H9 (cell line): ENCODE results near the gene NAB2. TPM values are rescaled to one million over a fixed set of nuclear protein-coding genes. Genes with fewer than 3 reads are reported as not detected.

Source experiments
- DNase-seq: peaks from one replicate; pipeline ENCODE4 v3.0.0-alpha.2; 2017
- H2AFZ ChIP-seq: one replicate; pipeline ENCODE4 v1.6.1; 2013; ENCODE audit warnings: mild to moderate bottlenecking, low read length, control low read depth, moderate library complexity
- H2AK5ac ChIP-seq: 2 replicates; pipeline ENCODE4 v1.6.1; 2013; ENCODE audit warnings: low read length, control low read depth, mixed read lengths; ENCODE audit not compliant: insufficient read length
- H2BK120ac ChIP-seq: one replicate; pipeline ENCODE4 v1.6.1; 2013; ENCODE audit warnings: low read depth, mild to moderate bottlenecking, low read length, control low read depth, inconsistent platforms; ENCODE audit not compliant: poor library complexity, severe bottlenecking
- H2BK12ac ChIP-seq: 2 replicates; pipeline ENCODE4 v1.6.1; 2013; ENCODE audit warnings: low read length, control low read depth, mixed read lengths, low read depth; ENCODE audit not compliant: insufficient read length
- H2BK15ac ChIP-seq: 2 replicates; pipeline ENCODE4 v1.6.1; 2013; ENCODE audit warnings: low read depth, low read length, control low read depth
- H2BK20ac ChIP-seq: one replicate; pipeline ENCODE4 v1.6.1; 2013; ENCODE audit warnings: low read depth, mild to moderate bottlenecking, low read length, control low read depth, inconsistent platforms; ENCODE audit not compliant: poor library complexity, severe bottlenecking
- H2BK5ac ChIP-seq: 2 replicates; pipeline ENCODE4 v1.6.1; 2013; ENCODE audit warnings: low read length, control low read depth, mixed read lengths; ENCODE audit not compliant: insufficient read length
- H3K14ac ChIP-seq: 2 replicates; pipeline ENCODE4 v1.6.1; 2013; ENCODE audit warnings: low read length, control low read depth; ENCODE audit not compliant: insufficient read depth
- H3K18ac ChIP-seq: 2 replicates; pipeline ENCODE4 v1.6.1; 2013; ENCODE audit warnings: low read depth, mild to moderate bottlenecking, mixed read lengths, low read length, control low read depth; ENCODE audit not compliant: insufficient read length
- H3K23ac ChIP-seq: 2 replicates; pipeline ENCODE4 v1.6.1; 2013; ENCODE audit warnings: low read length, control low read depth, mixed read lengths, low read depth; ENCODE audit not compliant: insufficient read length
- H3K23me2 ChIP-seq: 2 replicates; pipeline ENCODE4 v1.6.1; 2013; ENCODE audit warnings: low read depth, mild to moderate bottlenecking, mixed read lengths, low read length, control low read depth; ENCODE audit not compliant: insufficient read length, poor library complexity, severe bottlenecking
- H3K27ac ChIP-seq: 2 replicates; pipeline ENCODE4 v1.5.1; 2013; ENCODE audit warnings: low read length, control low read depth, mixed read lengths, low read depth; ENCODE audit not compliant: insufficient read length
- H3K27me3 ChIP-seq: 2 replicates; pipeline ENCODE4 v1.6.1; 2013; ENCODE audit warnings: low read length, control low read depth, inconsistent platforms; ENCODE audit not compliant: insufficient read depth
- H3K4ac ChIP-seq: 2 replicates; pipeline ENCODE4 v1.6.1; 2013; ENCODE audit warnings: low read depth, mild to moderate bottlenecking, control low read depth, inconsistent platforms, low read length, moderate library complexity
- H3K4me1 ChIP-seq: 2 replicates; pipeline ENCODE4 v1.6.1; 2013; ENCODE audit warnings: low read length, control low read depth, inconsistent platforms; ENCODE audit not compliant: insufficient read depth
- H3K4me2 ChIP-seq: 2 replicates; pipeline ENCODE4 v1.6.1; 2013; ENCODE audit warnings: low read length, control low read depth, mixed read lengths; ENCODE audit not compliant: insufficient read length, insufficient read depth
- H3K56ac ChIP-seq: 2 replicates; pipeline ENCODE4 v1.6.1; 2013; ENCODE audit warnings: low read depth, mild to moderate bottlenecking, mixed read lengths, low read length, control low read depth; ENCODE audit not compliant: insufficient read length
- H3K79me1 ChIP-seq: 2 replicates; pipeline ENCODE4 v1.6.1; 2013; ENCODE audit warnings: low read depth, mild to moderate bottlenecking, moderate library complexity, low read length, control low read depth, inconsistent platforms; ENCODE audit not compliant: insufficient read depth, poor library complexity, severe bottlenecking
- H3K79me2 ChIP-seq: 2 replicates; pipeline ENCODE4 v1.6.1; 2013; ENCODE audit warnings: low read length, control low read depth, inconsistent platforms; ENCODE audit not compliant: insufficient read depth
- H3K9ac ChIP-seq: 2 replicates; pipeline ENCODE4 v1.6.1; 2013; ENCODE audit warnings: low read length, control low read depth, mixed read lengths; ENCODE audit not compliant: insufficient read length; ENCODE audit errors: extremely low read depth
- H3K9me3 ChIP-seq: one replicate; pipeline ENCODE4 v1.6.1; 2013; ENCODE audit warnings: low read depth, low read length, inconsistent platforms; ENCODE audit not compliant: control insufficient read depth
- H3T11ph ChIP-seq: one replicate; pipeline ENCODE4 v1.6.1; 2013; ENCODE audit warnings: mild to moderate bottlenecking, low read length, control low read depth, inconsistent platforms
- H4K20me1 ChIP-seq: one replicate; pipeline ENCODE4 v1.6.1; 2013; ENCODE audit not compliant: control insufficient read depth, insufficient read length, insufficient read depth
- H4K5ac ChIP-seq: 2 replicates; pipeline ENCODE4 v1.6.1; 2013; ENCODE audit warnings: low read depth, mild to moderate bottlenecking, mixed read lengths, low read length, control low read depth; ENCODE audit not compliant: insufficient read length
- H4K8ac ChIP-seq: replicated peaks from 2 replicates; pipeline ENCODE4 v1.6.1; 2013; ENCODE audit warnings: low read length, control low read depth, mixed read lengths, low read depth; ENCODE audit not compliant: insufficient read length
- H4K91ac ChIP-seq: 2 replicates; pipeline ENCODE4 v1.6.1; 2013; ENCODE audit warnings: low read depth, mild to moderate bottlenecking, moderate library complexity, mixed read lengths, low read length, control low read depth; ENCODE audit not compliant: insufficient read length
- H3K27ac Mint-ChIP-seq, 3 experiments: 2 replicates in 2 of 3; 3 replicates in 1 of 3; pipeline ENCODE4 v1.8.0; 2020 to 2021; ENCODE audit warnings: mixed read lengths in 3 of 3, mild to moderate bottlenecking in 1 of 3, moderate library complexity in 1 of 3
- H3K27me3 Mint-ChIP-seq: 2 replicates; pipeline ENCODE4 v1.8.0; 2021; ENCODE audit warnings: low read depth, mild to moderate bottlenecking, moderate library complexity, mixed read lengths
- H3K36me3 Mint-ChIP-seq, 3 experiments: 2 replicates in 2 of 3; 3 replicates in 1 of 3; pipeline ENCODE4 v1.8.0; 2020 to 2021; ENCODE audit warnings: low read depth in 3 of 3, mixed read lengths in 3 of 3; ENCODE audit not compliant: insufficient read depth in 1 of 3
- H3K4me1 Mint-ChIP-seq, 2 experiments: 2 replicates each; pipeline ENCODE4 v1.8.0; 2020; ENCODE audit warnings: mixed read lengths in 2 of 2
- H3K4me3 Mint-ChIP-seq, 2 experiments: 2 replicates in 1 of 2; 3 replicates in 1 of 2; pipeline ENCODE4 v1.8.0; 2020 to 2021; ENCODE audit warnings: mild to moderate bottlenecking in 2 of 2, mixed read lengths in 2 of 2, moderate library complexity in 1 of 2
- H3K9me3 Mint-ChIP-seq, 2 experiments: 2 replicates in 1 of 2; 3 replicates in 1 of 2; pipeline ENCODE4 v1.8.0; 2020; ENCODE audit warnings: mild to moderate bottlenecking in 2 of 2, mixed read lengths in 2 of 2, moderate library complexity in 1 of 2
- CTCF ChIP-seq: fragments of 200-600 bp; sonication (generic); conservative IDR thresholded peaks from 3 replicates; pipeline ENCODE4 v1.8.0; 2021; ENCODE audit warnings: antibody characterized with exemption, mild to moderate bottlenecking
- WGBS: extraction: QIAGEN DNeasy Blood & Tissue Kit; methylation state at CpG from one replicate; pipeline ENCODE4 v1.1.7; 2013; ENCODE audit warnings: missing lambda C conversion rate, low lambda C conversion rate, mixed read lengths; ENCODE audit not compliant: insufficient read length; ENCODE audit errors: extremely low coverage; 5-methylcytosine and 5-hydroxymethylcytosine counted together
- total RNA-seq: library from RNA; stranded (reverse); gene quantifications from 2 replicates; pipeline ENCODE4 v1.2.1, GENCODE V29; 2021

Gene NAB2
- total RNA-seq, 1 experiment from 2014 or later, result 67.8 TPM

- Mint-ChIP-seq H3K9me3 (peaks cover 3 to 7% of the 10 kb centered on the region in 2 experiments; a peak in 3 of 5 replicates), H3K36me3 (peaks cover 6 to 10% (median 7%) of the 10 kb centered on the region in 3 experiments), H3K27ac (no peak overlapping the region), H3K4me1 (peaks cover 11 to 20% of the 10 kb centered on the region in 2 experiments), H3K4me3 (no peak overlapping the region), H3K27me3 (no peaks in the 10 kb centered on the region; the same call in 1 of the 2 replicates)
- H3K4me1 ChIP-seq, result no peaks in the 10 kb centered on the region
- H3K79me1 ChIP-seq, result no peaks in the 10 kb centered on the region
- H4K20me1 ChIP-seq, result no peaks in the 10 kb centered on the region
- H4K8ac ChIP-seq, result no peak overlapping the region
- H3K4ac ChIP-seq, result no peak overlapping the region
- no peaks in the 10 kb centered on the region for H3K79me2 ChIP-seq
- WGBS, result no CpG with 5 or more reads among the region's 10 CpGs
- H3K9ac ChIP-seq, result no peak overlapping the region
- no peak overlapping the region for H3K56ac ChIP-seq
- H4K91ac ChIP-seq, result no peak overlapping the region
- H2AK5ac ChIP-seq, result no peak overlapping the region
- DNase-seq, result peak; percentile 84
- no peak overlapping the region for H3K14ac ChIP-seq
- peaks cover 4% of the 10 kb centered on the region for H3K23me2 ChIP-seq
- H3K27ac ChIP-seq, result no peak overlapping the region
- TF ChIP-seq CTCF, result peak; percentile 96
- no peak overlapping the region for H2BK5ac ChIP-seq
- no peak overlapping the region for H4K5ac ChIP-seq
- no peak overlapping the region for H2BK15ac ChIP-seq
- no peak overlapping the region for H3T11ph ChIP-seq
- H3K18ac ChIP-seq, result no peak overlapping the region
- H2AFZ ChIP-seq, result no peak overlapping the region
- no peak overlapping the region for H2BK20ac ChIP-seq
- no peak overlapping the region for H3K4me2 ChIP-seq
- H3K23ac ChIP-seq, result no peak overlapping the region
- H2BK120ac ChIP-seq, result no peak overlapping the region
- H3K27me3 ChIP-seq, result no peaks in the 10 kb centered on the region
- no peak overlapping the region for H2BK12ac ChIP-seq
- H3K9me3 ChIP-seq, result no peaks in the 10 kb centered on the region
Observed at GRCh38 chr12:57124261-57124877, 35.5 kb downstream of the NAB2 start.
